Renal pelvis (tissue), 4 donors: ENCODE data around the gene ZNF287. TPM values are rescaled to one million over a fixed set of nuclear protein-coding genes. Genes with fewer than 3 reads are reported as not detected.

Experiments
- DNase-seq: peaks from one replicate; pipeline ENCODE4 v3.0.0-alpha.2; 2013
- polyA plus RNA-seq, 3 donors: library from polyadenylated mRNA; unstranded; fragments of 120-200 nt; gene quantifications; one replicate each; pipeline ENCODE4 v1.2.1, GENCODE V29; 2013; ENCODE audit not compliant: insufficient read length in 3 of 3

Gene ZNF287
- polyA plus RNA-seq, 3 donors, result 9.2 to 10.2 (median 9.4) TPM

DNA sequence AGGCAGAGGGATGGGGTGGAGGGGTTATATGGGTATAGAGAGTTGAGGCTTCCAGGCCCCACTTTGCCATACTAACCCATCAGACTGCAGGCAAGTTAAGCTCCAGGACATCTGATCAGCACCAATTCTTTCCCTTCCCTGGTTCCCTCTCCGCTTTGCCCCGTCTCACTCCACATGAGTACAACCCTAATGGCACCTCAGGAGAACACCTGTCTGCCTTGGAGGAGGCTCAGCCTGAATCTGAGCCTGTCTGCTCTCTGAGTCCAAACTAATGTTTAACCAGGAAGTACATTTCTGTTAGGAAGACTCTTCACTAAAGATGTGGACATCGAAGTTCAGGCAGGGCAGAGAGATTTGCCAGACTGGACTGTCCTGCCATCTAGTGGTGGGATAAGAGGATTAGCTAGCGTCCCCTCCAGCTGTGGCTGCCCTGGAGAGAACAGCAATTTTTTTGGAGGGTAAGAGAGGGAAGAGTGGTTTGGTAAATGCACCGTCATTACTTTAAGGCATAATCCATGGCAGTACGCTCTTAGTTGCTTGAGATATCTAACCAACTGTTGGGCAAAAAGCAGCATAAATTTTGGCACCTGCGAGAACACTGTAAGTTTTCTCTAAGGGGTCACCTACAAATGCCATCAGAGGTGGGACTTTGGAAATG is 47.8 kb downstream of the ZNF287 start:
- DNase-seq, result peak; percentile 85

DNA sequence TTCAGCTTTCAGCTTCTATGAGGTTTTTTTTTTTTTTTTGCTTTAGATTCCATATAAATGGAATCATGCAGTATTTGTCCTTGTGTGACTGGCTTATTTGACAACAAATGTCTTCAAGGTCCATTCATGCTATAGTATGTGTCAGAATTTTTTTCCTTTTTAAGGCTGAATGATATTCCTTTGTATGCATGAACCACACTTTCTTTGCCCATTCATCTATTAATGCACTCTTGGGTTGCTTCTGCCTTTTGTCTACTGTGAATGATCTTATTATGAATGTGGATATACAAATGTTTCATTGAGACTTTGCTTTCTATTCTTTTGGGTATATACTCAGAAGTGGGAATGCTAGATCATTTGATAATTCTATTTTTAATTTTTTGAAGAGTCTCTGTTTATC is 50.0 kb downstream of the ZNF287 start:
- no peak for DNase-seq

DNA sequence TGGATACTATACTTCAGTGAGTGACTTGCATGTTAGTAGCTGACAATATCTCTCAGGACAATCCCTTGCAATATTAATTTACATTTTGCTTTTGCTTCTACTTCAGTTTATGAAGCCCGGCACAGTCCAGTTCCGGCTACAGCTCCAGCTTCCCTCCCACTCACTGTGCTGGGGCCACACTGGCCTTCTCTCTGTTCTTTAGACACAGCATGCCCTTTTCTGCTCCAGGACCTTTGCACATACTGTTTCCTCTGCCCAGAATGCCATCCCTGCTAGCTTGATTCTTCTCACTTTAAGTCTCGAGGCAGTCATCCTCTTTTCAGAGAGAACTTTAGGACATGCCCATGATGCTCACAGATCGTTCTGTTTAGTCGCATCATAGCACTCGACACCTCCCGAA is 51.5 kb downstream of the ZNF287 start:
- no peak for DNase-seq

DNA sequence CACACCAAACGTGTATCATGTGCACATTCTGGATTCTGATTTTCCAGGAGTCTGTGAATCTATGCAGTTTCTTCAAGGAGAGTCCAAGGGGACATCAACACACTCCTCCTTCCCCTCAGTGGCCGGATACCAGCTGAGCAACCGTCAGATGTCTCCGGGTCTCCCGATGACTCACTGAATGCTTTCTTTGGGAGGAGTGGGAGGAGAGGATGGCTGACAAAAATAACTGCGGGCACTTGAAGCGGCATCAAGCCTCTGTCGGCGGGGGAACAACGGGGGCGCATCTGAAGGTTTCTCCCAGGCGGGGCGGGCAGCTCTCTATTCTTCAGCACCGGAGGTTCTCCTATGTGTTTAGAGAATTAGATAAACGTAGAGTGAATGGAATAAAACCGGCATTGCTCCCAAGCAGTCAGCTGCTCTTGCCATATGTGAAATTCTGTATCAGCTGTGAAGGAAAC is 52.4 kb downstream of the ZNF287 start:
- DNase-seq, result peak; percentile 61

DNA sequence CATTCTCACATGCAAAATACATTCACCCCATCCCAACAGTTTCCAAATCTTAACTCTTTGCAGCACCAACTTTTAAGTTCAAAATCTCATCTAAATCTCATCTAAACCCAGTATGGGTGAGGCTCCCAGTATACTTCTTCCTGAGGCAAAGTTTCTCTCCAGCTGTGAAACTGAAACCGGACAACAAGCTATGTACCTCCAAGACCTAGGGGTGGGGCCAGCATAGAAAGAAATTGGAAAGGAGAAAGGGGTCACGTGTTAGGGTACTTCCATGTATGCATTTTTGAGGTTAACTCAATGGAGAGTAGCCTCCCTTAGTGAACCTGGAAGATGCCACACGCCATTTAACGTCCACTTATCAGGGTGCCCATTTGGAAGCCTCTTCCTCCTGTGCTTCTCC is 53.1 kb downstream of the ZNF287 start:
- DNase-seq, result no peak

DNA sequence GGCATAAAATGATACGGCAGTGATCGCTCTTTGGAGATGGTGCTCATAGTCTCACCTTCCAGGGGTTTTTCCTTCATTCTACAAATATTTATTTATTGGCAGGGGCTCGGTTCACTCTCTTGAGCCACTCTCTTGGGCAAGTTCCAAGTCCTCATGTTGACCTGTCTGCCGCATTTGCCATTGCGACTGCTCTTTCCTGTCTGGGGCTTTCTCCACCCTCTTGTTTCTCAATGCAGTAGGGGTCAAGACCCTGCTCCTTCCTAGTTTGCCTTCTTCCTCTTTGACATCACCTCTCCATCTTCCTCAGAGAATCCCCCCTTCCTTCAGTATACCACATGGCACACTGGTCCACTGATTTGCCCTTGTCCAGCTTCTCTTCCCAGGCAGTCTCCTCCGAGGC is 55.1 kb downstream of the ZNF287 start:
- no peak for DNase-seq

DNA sequence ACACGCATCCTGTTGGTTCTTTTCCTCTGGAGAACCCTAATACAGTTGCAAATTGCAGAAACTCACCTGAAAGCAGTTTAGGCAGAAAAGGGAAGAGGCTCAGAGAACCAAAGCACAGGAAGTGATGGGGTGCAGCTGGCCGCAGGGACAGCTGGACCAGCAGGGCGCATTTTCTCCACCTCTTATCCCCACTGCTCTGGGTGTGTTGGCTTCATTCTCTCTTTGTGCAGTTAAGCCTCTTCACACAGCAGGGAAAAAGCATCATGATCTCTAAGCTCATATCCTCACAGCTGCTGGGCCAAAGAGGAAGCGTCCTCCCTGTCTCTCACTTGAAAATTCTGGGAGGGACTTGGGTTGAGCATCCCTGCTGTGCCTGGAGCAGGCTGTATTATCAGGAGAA is 57.0 kb downstream of the ZNF287 start:
- DNase-seq, result no peak

DNA sequence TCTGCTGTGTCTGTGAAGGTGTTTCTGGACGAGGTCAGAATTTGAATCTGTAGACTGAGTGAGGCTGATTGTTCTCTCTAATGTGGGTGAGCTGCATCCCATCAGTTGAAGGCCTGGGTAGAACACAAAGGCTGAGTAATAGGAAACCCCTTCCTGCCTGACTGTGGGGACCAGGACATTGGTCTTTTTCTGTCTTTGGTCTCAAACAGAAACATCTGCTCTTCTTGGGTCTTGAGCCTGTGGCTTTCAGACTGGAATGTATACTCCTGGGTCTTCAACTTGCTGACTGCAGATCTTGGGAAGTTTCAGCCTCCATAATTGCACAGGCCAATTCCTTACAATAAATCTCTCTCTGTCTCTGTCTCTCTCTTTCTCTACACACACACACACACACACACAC is 57.4 kb downstream of the ZNF287 start:
- DNase-seq, result no peak

DNA sequence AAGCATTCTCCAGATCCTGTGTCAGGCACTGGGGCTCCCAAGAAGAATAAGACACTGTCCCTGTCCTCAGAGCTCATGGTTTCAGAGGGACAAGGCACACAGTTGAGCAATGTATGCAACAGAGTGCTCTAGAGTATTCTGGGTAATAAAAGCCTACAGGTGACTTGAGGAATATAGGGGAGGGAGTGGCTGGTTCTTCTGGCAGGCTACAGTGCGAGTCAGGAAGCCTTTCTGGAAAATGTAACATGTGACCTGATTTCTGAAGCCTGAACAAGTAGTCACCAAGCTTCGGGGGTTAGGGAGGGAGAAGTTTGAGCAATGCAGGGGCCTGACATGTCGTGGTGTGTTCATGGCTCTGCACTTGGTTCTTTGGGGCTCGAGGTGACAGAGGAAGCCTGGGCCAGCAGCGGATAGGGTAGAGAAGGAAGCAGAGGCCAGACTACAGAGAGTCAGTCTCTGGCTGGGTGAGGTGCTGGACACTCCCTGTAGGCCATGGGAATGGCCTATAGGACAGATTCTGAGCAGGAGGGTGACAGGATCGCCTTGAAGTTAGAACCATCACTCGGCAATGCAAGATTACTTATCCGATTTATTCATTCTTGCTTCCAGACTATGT is 61.0 kb downstream of the ZNF287 start:
- DNase-seq, result no peak

DNA sequence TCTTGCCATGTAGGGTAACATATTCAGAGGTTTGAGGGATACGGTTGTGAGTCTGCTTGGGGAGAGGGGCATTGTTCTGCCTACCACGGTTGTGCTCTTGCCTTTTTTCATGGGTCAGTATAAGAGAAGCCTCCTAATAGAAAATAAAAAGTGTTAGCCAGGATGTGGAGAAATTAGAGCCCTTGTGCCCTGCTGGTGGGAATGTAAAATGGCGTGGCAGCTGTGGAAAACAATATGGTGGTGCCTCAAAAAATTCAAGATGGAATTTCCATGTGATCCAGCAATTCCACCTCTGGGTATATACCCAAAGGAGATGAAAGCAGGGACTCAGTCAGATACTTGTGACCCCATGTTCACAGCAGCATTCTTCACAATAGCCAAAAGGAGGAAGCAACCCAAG is 62.8 kb downstream of the ZNF287 start:
- DNase-seq, result no peak

DNA sequence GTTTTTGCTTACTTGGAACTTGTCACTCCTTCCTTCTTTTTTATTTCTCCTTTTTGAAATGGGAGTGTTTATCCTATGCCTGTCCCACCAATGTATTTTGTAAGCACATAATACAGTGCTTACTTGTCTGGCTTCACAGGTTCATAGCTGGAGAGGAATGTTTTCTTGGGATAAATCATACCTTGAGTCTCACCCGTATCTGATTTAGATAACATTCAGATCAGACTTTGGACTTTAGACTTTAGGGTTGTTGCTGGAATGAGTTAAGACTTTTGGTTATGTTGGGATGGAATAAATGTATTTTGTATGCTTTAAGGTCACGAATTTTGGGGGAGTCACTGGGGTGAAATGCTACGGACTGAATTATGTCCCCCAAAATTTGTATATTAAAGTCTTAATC is 64.0 kb downstream of the ZNF287 start:
- DNase-seq, result no peak

Other genes starting within 250 kb of the ZNF287 start
- gene CENPV, start 215.7 kb downstream of the ZNF287 start, polyA plus RNA-seq, result 10 to 100 TPM; 71.8 to 90.3 (median 76.7) TPM
- gene UBB, start 188.1 kb downstream of the ZNF287 start, polyA plus RNA-seq, result 1,000 to 10,000 TPM; 1,838 to 2,108 (median 1,854) TPM
- 1 to 10 TPM; 1.7 to 3.2 (median 2.2) TPM for gene TRPV2, start 153.6 kb downstream of the ZNF287 start, polyA plus RNA-seq
- gene LRRC75A, start 77.0 kb downstream of the ZNF287 start, polyA plus RNA-seq, result 1 to 10 TPM; 4.6 to 5.6 (median 5.0) TPM
- 10 to 100 TPM; 10.3 to 11.2 (median 11.0) TPM for gene ZNF624, start 84.6 kb upstream of the ZNF287 start, polyA plus RNA-seq
- gene CCDC144A, start 121.0 kb upstream of the ZNF287 start, polyA plus RNA-seq, result 1 to 10 TPM in 2 of 3 donors, under 1 TPM in 1; 0.79 to 9.3 (median 5.2) TPM